SK-N-MC (cell line): ENCODE results near the gene HAGHL.
A peak's percentile ranks its signal among the peaks of the same experiment; 100 is the strongest.

ENCODE experiments used
- DNase-seq: peaks from one replicate; pipeline ENCODE4 v3.0.0-alpha.2; 2011; ENCODE audit warnings: low read depth, low spot score
- H3K27ac ChIP-seq: fragments of 200-600 bp; sonication (generic); 2 replicates; pipeline ENCODE4 v1.5.1; 2016; ENCODE audit warnings: mixed run types
- H3K36me3 ChIP-seq: fragments of 200-600 bp; sonication (generic); 2 replicates; pipeline ENCODE4 v1.6.1; 2017; ENCODE audit warnings: antibody characterized with exemption, low read length, mixed read lengths; ENCODE audit not compliant: insufficient read depth
- H3K4me3 ChIP-seq: fragments of 200-600 bp; sonication (generic); 2 replicates; pipeline ENCODE4 v1.5.1; 2016
- H3K9ac ChIP-seq: fragments of 200-600 bp; sonication (generic); 2 replicates; pipeline ENCODE4 v1.8.0; 2017; ENCODE audit warnings: mixed run types, mixed read lengths; ENCODE audit not compliant: insufficient read length
- H3K9me3 ChIP-seq: fragments of 200-600 bp; sonication (generic); 2 replicates; pipeline ENCODE4 v1.6.1; 2017; ENCODE audit warnings: low read depth, mild to moderate bottlenecking, antibody characterized with exemption, low read length, moderate library complexity, mixed read lengths
- EZH2 ChIP-seq: fragments of 200-600 bp; sonication (generic); IDR thresholded peaks from one replicate; pipeline ENCODE4 v1.6.1; 2017; ENCODE audit warnings: antibody characterized with exemption
- FOXP2 ChIP-seq: optimal IDR thresholded peaks from 2 replicates; pipeline ENCODE3; 2011; ENCODE audit warnings: mild to moderate bottlenecking, moderate library complexity; ENCODE audit not compliant: insufficient read depth; ENCODE audit errors: extremely low read length, control extremely low read depth
- POLR2AphosphoS5 ChIP-seq: IDR thresholded peaks from 2 replicates; pipeline ENCODE4 v1.6.1; 2012; ENCODE audit warnings: mild to moderate bottlenecking, low read depth, low read length, borderline replicate concordance

The HAGHL gene

GRCh38 chr16:720990-721764, 5.7 kb upstream of the HAGHL start, which contains the start of gene ANTKMT:
ANTKMT (plus strand) TSS chr16:721146; CDS start chr16:721275, 129 bp downstream.
- Histone ChIP-seq H3K27ac (no peak within 1 kb of the TSS), H3K9ac (peak within 1 kb of the TSS; percentile 60)
- DNase-seq, result no peak

DNA sequence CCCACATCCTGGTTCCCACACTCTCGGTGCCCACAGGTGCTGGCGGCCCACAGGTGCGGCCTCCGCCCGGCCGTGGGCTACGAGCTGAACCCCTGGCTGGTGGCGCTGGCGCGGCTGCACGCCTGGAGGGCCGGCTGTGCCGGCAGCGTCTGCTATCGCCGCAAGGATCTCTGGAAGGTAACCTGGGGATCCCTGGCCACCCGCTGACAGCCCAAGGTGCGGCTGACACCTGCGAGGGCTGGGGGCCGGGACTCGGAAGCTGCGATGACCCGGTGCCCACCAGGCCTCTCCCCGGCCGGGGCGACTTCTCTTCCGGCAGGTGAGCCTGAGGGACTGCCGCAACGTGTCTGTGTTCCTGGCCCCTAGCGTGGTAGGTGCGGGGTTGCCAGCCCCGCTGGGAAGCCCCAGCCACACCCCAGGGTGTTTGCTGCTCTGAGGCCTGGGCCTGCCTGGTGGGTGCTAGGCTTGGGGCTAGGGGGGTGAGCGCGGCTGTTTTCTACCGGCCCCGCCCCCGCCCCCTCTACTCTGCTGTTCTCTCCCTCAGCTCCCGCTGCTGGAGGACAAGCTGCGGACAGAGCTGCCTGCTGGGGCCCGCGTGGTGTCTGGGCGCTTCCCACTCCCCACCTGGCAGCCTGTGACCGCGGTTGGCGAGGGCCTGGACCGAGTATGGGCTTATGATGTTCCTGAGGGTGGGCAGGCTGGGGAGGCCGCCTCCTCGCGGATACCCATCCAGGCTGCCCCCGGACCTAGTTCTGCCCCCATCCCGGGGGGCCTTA, 5.0 kb upstream of the HAGHL start:
- H3K9ac ChIP-seq, result no peak overlapping the region
- TF ChIP-seq POLR2AphosphoS5 (no peak), EZH2 (no peak), FOXP2 (no peak)
- H3K36me3 ChIP-seq, result no peaks in the 10 kb centered on the region
- H3K9me3 ChIP-seq, result no peaks in the 10 kb centered on the region
- H3K27ac ChIP-seq, result no peak overlapping the region
- DNase-seq, result no peak
- peak overlapping the region; percentile 85 for H3K4me3 ChIP-seq

More at GRCh38 chr16:720990-721764, 5.7 kb upstream of the HAGHL start, which contains the start of gene ANTKMT:
- H3K9me3 ChIP-seq, result no peaks in the 10 kb centered on the region
- peak within 1 kb of the TSS; percentile 85 for H3K4me3 ChIP-seq
- no peak for TF ChIP-seq FOXP2
- TF ChIP-seq POLR2AphosphoS5, result no peak; the same call in 1 of the 2 replicates
- no peak for TF ChIP-seq EZH2
- H3K36me3 ChIP-seq, result no peaks in the 10 kb centered on the region

DNA sequence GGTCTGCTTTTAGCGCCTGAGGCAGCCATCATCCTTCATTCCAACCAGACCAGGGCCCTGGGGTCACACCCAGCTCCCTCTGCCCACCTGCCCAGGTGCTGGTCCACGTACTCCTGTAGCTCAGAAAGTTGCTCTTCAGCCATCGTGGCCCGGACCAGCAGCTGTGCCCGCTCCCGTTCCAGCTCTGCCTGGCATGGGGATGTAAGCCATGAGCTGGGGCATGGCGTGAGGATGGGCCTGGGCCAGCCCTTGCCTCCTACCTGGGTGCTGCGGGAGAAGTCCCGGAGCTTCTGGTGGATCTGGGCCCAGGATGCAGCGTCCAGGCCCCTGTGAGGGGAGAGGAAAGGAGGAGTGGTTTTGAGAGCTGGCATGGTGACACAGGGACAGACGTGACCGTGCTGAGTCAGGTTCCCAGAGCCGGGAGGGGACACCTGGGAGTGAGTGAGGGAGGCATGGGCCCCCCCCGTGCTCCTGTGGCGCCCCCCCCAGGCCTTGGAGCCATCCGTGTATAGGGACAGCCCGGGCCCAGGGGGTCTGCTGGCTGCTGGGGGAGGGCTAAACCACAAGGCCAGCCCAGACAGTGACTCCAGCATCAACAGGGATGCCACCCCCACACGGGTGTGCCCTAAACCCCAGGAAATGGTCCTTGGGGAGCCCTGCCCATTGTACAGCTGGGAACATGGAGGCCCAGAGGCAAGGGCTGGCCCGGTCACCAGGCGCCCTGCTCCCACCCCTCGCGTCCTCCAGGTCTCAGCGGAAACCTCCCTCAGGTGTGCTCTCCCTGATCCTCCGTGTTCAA, 3.9 kb upstream of the HAGHL start:
- DNase-seq, result no peak
- Histone ChIP-seq H3K9me3 (no peaks in the 10 kb centered on the region), H3K36me3 (no peaks in the 10 kb centered on the region), H3K4me3 (no peak overlapping the region), H3K9ac (no peak overlapping the region), H3K27ac (no peak overlapping the region)
- TF ChIP-seq POLR2AphosphoS5, result no peak
- no peak for TF ChIP-seq FOXP2
- TF ChIP-seq EZH2, result no peak

DNA sequence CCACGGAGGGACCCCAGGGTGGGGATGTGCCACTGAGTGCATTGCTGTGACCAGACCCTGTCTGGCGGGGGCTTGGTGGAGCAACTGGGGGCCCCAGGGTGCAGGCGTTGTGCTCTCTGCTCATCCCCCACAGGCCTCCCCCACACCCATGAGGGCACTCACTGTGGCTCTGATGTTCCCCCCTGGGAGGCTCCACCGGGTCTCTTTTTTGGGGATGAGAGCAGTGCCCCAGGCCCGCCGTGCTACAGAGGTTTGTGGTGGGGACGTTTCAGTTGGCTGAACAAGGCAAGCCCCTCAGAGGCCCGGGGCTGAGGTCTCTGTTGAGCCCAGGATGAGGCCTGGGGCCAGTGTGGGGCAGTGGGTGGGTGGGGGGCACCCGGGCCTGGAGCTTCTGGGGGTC, 3.2 kb upstream of the HAGHL start:
- Histone ChIP-seq H3K27ac (no peak overlapping the region), H3K9me3 (no peaks in the 10 kb centered on the region), H3K36me3 (no peaks in the 10 kb centered on the region), H3K9ac (no peak overlapping the region), H3K4me3 (no peak overlapping the region)
- DNase-seq, result no peak
- TF ChIP-seq EZH2, result no peak
- TF ChIP-seq FOXP2, result no peak
- no peak for TF ChIP-seq POLR2AphosphoS5

DNA sequence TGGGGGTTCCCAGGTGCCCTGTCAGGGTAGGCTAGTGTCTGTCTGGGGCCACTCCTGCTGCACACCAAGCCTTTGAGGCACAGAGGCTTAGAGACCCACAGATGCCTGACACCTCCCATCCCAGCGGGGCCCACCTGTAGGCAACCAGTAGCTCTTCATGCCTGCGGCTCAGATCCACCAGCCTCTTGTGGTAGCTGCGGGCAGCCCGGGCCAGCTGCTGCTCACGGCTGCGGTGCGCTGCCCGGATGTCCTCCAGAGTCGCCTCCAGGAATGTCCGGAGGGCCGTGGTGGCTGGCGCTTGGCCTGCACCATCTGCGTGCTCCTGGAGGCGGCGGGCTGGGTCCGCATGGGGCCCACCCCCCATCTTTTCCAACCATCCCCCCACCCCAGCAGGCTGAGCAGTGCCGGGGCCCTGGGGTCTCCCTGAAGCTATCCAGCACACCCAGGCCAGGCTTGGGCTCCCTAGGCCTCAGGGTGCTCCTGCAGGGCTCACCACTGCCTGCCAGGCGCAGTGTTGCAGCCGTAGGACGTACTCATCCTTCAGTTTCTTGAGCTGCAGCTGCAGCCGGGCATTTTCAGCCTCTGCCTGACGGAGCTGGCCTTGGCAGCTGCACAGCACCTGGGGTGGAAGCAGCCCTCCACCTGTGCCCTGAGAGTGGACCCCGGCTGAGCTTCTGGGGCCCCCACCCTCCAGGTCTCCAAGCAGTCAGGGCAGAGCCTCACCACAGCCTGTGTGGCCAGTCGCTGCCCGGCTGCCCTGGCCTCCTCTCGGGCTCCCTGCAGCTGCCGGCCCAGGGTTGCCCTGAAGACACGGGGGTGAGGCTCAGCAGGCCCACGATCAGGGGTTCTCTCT, 2.5 kb upstream of the HAGHL start:
- Histone ChIP-seq H3K9ac (no peak overlapping the region), H3K27ac (no peak overlapping the region)

GRCh38 chr16:725041-725376, 1.9 kb upstream of the HAGHL start:
- no peak overlapping the region for H3K27ac ChIP-seq
- H3K36me3 ChIP-seq, result no peaks in the 10 kb centered on the region
- H3K9ac ChIP-seq, result no peak overlapping the region
- no peak for TF ChIP-seq FOXP2
- TF ChIP-seq EZH2, result no peak
- TF ChIP-seq POLR2AphosphoS5, result no peak
- H3K4me3 ChIP-seq, result no peak overlapping the region
- no peak for DNase-seq
- H3K9me3 ChIP-seq, result no peaks in the 10 kb centered on the region

More for the DNA sequence above, 2.5 kb upstream of the HAGHL start:
- TF ChIP-seq EZH2, result no peak
- TF ChIP-seq FOXP2, result no peak
- TF ChIP-seq POLR2AphosphoS5, result no peak
- Histone ChIP-seq H3K9me3 (no peaks in the 10 kb centered on the region), H3K36me3 (no peaks in the 10 kb centered on the region), H3K4me3 (no peak overlapping the region)
- no peak for DNase-seq

- Histone ChIP-seq H3K4me3 (no peak overlapping the region), H3K27ac (no peak overlapping the region), H3K9ac (no peak overlapping the region), H3K36me3 (no peaks in the 10 kb centered on the region), H3K9me3 (no peaks in the 10 kb centered on the region)
- no peak for TF ChIP-seq POLR2AphosphoS5
- TF ChIP-seq EZH2, result no peak
- no peak for TF ChIP-seq FOXP2
- no peak for DNase-seq
Observed at GRCh38 chr16:725463-726187, 1.3 kb upstream of the HAGHL start.
